ENCODE data around the gene LILRA1. TPM values are rescaled to one million over a fixed set of nuclear protein-coding genes. Genes with fewer than 3 reads are reported as not detected.
"Not testable (repeated sequence)": the region's sequence is repeated elsewhere in the genome, so short reads cannot be mapped to it uniquely, and the experiment has no call there.

LILRA1 gene
- total RNA-seq: not detected in 2 replicates
- polyA plus RNA-seq (2012): not detected

DNA sequence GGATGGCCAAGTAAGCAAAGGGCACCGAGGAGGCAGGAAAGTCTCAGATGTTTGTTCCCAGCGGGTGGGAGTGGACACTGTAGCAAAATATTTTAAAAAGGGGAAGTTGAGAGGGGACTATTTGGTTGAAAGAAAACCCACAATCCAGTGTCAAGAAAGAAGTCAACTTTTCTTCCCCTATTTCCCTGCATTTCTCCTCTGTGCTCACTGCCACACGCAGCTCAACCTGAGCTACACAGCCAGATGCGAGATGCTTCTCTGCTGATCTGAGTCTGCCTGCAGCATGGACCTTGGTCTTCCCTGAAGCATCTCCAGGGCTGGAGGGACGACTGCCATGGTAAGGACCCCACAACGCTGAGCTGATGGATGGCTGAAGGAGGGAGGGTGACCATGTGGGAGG lies at the start of gene LILRA1:
Gene LILRA1 (plus strand): TSS at position 188 of the 400 bp plus-strand sequence. CDS start 613 bp downstream, outside the sequence.
- not testable (repeated sequence) for DNase-seq (ENCODE audit: low read depth)

DNA sequence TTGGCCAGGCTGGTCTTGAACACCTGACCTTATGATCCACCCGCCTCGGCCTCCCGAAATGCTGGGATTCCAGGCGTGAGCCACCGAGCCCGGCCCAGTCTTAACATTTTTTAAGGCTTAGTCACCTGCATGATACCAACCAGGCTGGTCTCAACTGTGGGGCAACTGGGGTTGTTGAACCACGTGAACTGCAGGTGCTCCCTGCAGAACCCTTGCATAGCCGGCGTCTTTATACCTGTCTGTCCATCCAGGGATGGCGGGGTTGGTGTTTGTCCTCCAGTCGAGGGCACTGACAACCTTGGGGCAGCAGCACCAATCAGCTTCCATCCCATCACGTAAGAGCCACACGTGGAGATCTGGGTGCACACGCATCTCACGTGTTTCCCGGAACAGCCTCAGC lies 44.6 kb upstream of the LILRA1 start:
- no peak for DNase-seq (ENCODE audit: low read depth)

DNA sequence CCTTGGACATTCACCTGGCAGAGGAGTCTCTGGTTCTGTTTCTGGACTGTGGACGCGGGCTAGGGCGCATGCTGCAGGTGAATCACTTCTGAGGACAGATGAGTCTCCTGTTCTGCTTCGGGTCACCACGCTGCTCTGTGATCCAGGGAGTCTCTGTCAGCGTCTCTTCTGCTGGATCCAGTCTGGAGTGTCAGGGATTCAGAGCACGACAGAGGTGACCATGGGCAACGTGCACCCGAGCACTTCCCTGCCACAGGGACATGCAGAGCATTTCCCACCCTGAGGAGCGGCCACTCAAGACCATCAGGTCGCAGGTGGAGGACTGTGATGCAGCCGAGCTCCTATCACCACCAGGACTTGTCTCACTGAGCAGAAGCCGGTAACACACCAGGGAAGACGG lies 44.2 kb upstream of the LILRA1 start:
- no peak for DNase-seq (ENCODE audit: low read depth)

GRCh38 chr19:54551293-54551692 lies 42.1 kb upstream of the LILRA1 start:
- no peak for DNase-seq (ENCODE audit: low read depth)

- DNase-seq (ENCODE audit: low read depth): no peak
Observed at GRCh38 chr19:54551950-54552912, 41.2 kb upstream of the LILRA1 start.

DNA sequence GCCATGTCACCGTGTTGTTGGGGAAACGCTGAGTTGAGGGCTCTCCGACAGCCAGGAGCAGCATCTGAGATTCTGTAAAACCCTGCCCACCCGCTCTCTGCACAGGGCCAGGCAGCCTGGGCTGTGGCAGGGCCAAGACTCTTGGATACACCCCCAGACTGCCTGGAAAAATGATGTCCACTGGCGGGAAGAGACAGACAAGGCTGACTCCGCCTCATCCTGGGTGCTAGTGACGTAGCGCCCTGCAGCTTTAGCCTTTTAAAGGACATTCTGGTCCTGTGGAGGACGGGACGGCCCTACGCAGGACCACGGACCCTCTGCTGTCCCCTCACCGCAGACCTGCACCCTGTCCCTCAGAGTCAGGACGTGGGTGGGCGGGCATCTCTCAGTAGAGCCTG lies 40.5 kb upstream of the LILRA1 start:
- no peak for DNase-seq (ENCODE audit: low read depth)

DNA sequence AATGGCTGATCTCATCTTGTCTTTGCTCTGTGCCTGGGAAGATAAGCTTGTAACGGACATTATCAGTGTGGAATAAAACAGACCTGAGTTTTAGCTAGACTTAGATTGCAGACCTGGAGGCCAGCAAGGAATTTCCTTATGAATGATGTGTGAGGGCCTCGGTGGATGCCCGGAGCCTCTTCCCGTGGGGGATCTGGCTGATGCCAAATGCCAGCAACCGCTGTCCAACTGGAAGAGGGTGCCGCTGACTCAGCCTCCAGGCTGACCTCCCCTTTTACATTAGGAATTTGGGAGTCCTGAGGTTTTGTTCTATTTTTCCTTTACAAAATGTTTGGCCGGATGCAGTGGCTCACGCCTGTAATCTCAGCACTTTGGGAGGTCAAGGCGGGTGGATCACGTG lies 39.4 kb upstream of the LILRA1 start:
- DNase-seq (ENCODE audit: low read depth): no peak

DNA sequence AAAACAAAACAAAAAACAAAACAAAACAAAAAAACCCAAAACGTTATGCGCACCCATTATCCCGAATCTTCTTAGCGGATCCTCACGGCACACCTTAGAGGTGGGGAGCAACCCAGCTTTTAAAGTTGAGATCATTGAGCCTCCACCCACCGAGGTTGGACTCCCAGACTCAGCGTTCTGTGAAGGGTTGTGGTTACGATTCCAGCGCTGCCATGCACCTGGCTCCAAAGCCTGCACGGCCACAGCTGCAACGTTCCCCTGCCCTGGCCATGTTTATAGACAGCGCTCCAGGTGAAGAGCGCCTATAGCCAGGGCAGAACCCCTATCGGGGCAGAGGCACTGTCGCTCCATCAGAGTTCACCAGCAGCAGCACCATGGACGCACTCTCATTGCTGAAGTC lies 38.5 kb upstream of the LILRA1 start:
- DNase-seq (ENCODE audit: low read depth): no peak

- DNase-seq (ENCODE audit: low read depth): no peak
Observed at GRCh38 chr19:54556194-54556593, 37.2 kb upstream of the LILRA1 start.

DNA sequence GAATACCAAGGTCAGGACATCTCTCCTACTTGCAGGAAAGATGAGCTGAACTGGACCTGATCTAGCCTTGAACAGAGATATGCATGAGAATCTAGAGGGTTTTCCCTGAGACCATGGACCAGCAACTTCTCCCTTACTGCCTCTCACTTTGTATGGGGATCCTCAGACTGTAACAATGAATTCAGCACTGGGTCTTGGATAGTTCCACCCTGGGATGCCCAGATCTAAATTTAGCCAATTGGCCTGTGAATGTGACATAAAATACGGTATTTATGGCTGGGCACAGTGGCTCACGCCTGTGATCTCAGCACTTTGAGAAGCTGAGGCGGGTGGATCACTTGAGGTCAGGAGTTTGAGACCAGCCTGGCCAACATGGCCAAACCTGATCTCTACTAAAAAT lies 35.1 kb upstream of the LILRA1 start:
- DNase-seq (ENCODE audit: low read depth): peak; percentile 41

DNA sequence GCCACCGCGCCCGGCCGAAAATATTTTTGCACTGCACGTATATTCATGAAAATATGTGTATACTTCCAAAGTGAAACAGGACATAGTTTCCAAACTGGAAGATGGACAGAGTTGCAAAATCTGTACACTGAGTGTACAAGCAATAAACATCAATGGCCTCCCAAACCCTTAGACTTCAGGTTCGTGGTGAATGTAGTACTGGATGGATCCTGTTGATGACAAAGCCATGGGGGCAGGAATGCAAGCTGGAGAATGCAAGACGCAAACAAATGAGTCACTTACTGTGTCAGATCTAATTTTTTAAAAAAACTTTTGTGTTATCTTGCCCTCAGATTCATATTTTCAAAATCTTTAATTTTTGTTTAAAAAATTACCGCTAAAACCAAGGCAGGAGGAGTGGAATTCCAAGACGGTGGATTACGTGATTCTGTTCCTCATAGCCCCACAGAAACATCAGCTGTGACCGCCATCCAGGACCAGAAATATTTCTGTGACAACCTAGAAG lies 32.5 kb upstream of the LILRA1 start:
- no peak for DNase-seq (ENCODE audit: low read depth)

- no peak for DNase-seq (ENCODE audit: low read depth)
Observed at GRCh38 chr19:54561840-54562239, 31.6 kb upstream of the LILRA1 start.

DNA sequence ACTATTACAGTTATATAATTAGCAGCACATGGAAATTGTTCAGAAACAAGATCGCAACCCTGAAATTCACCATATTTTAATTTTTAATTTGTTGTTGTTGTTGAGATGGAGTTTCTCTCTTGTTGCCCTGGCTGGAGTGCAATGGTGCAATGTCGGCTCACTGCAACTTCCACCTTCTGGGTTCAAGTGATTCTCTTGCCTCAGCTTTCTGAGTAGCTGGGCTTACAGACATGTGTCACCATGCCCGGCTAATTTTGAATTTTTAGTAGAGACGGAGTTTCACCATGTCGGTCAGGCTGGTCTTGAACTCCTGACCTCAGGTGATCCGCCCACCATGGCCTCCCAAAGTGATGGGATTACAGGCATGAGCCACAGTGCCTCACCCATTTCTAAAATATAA lies 30.2 kb upstream of the LILRA1 start:
- DNase-seq (ENCODE audit: low read depth): not testable (repeated sequence)

DNA sequence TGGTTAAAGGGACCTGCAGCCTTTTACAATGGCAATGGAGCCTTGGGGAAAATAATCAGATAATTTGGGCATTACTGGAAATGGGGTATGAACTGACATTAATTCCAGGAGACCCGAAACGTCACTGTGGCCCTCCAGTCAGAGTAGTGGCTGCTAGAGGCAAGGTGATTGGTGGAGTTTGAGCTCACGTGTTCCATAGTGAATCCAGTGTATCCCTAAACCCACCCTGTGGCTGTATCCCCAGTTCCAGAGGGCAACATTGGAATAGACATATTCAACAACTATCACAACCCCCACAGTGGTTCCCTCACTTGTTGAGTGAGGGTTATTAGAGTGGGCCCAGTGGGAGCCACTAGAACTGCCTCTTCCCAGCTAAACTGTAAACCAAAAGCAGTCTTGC lies 23.1 kb upstream of the LILRA1 start:
- no peak for DNase-seq (ENCODE audit: low read depth)

DNA sequence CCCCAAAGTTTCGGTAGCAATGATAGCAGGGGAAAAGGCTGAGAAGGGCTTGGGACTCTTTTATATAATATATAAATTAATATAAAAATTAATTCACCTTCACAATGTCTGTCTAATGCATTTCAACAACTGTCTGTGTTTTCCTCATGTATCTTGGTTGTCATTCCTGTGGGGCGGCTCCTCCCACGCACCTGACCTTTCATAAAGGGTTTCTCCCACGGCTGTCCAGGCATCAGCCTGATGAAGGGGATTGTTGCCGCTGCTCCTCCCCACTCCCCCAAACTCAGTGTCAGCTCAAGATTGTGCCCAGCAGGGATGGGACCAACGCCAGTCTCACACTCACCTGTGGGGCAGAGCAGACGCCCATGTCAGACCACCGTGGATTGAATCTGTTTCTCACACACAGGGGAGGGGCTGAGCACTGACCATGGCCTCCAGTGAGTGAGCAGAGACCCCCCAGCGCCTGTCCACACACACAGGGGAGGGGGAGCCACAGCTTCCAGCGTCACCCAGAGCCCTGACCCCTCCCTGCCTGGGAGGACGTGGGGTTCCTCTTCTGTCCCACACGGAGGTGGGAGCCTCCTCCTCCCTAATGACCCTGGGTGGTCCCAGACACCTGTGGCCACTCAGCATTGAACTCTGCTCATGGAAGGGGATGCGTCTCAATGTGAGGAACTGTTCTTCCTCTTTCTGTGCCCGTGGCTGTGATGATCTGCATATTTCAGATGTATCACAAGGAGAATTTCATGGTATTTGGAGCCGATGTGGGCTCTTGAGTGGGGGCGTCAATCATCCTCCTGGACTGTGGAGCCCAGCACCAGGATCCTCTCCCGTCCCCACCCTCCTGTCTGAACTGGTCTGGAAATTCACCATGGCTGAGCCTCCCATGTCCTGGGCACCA lies 21.5 kb upstream of the LILRA1 start:
- DNase-seq (ENCODE audit: low read depth): not testable (repeated sequence)

DNA sequence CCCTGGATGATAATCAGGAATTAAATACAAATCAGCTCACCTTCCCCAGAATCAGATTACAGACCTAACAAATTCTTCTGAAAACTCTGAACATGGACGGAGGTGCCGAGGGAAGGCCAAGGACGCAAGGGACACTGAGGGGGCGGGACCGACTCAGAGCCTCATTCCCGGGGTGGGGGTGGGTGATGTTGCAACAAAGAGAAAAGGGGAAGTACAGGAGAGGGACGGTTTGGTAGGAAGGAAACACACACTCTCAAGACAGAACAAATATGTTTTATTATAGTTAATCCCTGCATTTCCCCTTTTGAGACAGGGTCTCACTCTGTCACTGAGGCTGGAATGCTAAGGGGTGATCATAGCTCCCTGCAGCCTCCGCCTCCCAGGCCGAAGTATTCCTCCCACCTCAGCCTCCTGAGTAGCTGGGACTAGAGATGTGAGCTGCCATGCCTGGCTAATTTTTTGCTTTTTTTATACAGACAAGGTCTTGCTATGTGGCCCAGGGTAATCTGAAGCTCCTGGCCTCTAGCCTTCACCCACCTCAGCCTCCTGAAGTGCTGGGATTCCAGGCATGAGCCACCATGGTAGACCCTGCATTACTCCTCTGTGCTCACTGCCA lies 20.6 kb upstream of the LILRA1 start:
- DNase-seq (ENCODE audit: low read depth): no peak

DNA sequence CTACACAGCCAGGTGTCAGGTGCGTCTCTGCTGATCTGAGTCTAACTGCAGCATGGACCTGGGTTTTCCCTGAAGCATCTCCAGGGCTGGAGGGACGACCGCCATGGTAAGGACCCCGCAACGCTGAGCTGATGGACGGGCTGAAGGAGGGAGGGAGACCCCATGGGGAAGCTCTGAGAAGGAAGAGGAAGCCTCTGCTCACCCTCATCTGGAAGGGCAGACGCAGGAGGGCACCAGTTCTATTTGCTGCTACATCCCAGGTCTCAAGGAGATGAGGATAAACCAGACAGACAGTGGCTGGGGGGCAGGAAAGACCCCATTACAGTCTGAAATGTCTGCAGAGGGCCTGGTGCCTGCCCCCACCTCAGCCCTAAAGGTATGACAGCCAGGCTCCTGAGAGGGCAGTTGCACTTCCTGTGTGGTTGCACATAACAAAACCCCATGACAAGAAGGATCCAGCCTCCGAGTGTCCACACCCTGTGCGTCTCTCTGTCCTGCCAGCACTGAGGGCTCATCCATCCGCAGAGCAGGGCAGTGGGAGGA lies 20.0 kb upstream of the LILRA1 start, which contains the start of gene LILRA2:
Gene LILRA2 (plus strand): TSS at position 461 of the 543 bp plus-strand sequence. CDS start 89 bp downstream, outside the sequence.
- DNase-seq (ENCODE audit: low read depth): no peak

- no peak for DNase-seq (ENCODE audit: low read depth)
Observed at GRCh38 chr19:54574051-54574450, 19.4 kb upstream of the LILRA1 start.

DNA sequence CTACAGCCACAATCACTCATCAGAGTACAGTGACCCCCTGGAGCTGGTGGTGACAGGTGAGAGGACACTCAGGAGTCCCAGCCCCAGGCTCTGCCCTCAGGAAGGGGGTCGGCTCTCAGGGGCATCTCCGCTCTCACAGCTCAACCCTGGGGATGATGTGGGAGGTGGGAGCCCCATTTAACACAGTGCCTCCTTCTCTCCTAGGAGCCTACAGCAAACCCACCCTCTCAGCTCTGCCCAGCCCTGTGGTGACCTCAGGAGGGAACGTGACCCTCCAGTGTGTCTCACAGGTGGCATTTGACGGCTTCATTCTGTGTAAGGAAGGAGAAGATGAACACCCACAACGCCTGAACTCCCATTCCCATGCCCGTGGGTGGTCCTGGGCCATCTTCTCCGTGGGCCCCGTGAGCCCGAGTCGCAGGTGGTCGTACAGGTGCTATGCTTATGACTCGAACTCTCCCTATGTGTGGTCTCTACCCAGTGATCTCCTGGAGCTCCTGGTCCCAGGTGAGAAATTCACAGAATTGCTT lies 18.8 kb upstream of the LILRA1 start:
- DNase-seq (ENCODE audit: low read depth): no peak

- not testable (repeated sequence) for DNase-seq (ENCODE audit: low read depth)
Observed at GRCh38 chr19:54575205-54575604, 18.2 kb upstream of the LILRA1 start.

Measured in myocyte (in vitro differentiated cells).